Activated effector memory CD4-positive, alpha-beta T cell treated with anti-CD3 and anti-CD28 coated beads, Interleukin-2, amount 50 U/mL, for 16 hours (primary cell): ENCODE results near the gene DUSP5.
A peak's percentile ranks its signal among the peaks of the same experiment; 100 is the strongest.

Experiments
- DNase-seq: peaks from one replicate; pipeline ENCODE4 v3.0.0-alpha.2; 2020

The DUSP5 gene

DNA sequence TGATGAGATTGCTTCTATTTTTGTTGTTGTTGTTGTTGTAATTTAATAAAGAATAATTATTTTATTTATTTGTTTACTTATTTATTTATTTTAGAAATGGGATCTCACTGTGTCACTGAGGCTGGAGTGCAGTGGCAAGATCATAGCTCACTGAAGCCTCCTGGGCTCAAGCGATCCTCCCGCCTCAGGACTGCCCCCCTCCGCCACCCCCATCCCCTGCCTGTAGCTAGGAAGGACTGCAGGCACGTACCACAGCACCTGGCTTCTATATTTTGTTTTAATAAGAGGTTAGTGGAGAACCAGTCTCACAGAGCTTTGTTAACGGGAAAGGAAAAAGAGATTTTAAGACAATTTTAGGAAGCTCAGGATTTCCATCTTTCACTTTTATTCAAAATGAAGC lies 50.3 kb downstream of the DUSP5 start:
- no peak for DNase-seq

DNA sequence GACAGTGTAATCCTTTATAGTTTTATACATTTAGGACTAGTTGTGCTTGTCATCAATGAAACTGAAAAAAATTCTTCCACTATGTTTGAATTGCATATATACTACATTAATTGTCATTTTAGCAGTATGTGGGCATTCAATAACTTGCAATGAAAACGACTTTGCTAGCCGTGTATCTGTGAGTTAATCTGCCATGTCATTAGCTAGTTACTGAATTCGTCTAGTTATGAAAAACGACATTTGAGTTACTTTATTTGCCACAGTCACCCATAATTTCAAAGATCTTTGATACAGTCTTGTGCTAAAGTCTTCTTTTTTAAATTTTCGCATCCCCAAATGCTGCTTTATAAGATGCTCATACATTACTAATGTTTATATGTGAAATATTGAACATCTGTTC lies 51.5 kb downstream of the DUSP5 start:
- DNase-seq: no peak

GRCh38 chr10:110553905-110554304 lies 56.2 kb downstream of the DUSP5 start:
- DNase-seq: no peak

DNA sequence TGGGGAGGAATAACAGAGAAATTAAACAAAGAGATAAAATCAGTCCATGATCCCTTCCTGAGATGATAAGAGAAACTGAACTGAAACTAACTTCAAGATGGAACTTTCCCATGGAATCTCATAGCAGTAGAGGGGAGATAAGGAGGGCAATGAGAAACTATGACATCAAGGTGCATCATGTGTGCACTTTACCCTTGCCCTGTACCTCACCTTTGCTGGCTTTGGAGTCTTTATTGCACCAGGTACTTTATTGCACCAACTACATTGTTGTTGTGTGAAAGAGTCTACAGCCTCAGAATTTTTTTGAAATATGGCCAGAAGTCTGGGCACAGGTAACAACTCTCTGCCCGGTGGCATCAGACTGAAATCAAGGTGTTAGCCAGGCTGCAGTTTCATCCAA lies 58.6 kb downstream of the DUSP5 start:
- no peak for DNase-seq

DNA sequence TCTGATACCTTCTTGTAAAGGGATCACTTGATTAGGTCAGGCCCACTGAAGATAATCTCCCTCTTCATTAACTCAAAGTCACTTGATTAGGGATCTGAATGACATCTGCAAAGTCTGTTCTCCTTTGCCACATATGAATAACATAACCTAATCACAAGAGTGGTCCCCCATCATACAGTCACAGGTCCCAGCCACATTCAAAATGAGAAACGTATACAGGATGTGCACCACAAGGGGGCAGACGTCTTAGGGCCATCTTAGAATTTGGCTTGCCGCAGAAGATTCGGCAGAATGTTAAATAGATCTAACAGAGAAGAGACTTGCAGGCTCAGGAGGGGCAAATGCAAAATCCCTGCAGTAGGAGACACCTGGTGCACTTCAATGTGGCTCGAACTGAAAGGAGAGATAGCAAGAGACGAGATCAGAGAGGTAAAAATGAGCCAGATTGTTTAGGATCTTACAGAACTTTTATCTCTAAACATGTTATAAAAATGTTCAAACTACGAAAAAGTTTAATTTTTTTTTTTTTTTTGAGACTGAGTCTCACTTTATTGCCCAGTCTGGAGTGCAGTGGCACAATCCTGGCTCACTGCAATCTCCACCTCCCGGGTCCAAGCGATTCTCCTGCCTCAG lies 59.4 kb downstream of the DUSP5 start:
- DNase-seq: peak; percentile 88

DNA sequence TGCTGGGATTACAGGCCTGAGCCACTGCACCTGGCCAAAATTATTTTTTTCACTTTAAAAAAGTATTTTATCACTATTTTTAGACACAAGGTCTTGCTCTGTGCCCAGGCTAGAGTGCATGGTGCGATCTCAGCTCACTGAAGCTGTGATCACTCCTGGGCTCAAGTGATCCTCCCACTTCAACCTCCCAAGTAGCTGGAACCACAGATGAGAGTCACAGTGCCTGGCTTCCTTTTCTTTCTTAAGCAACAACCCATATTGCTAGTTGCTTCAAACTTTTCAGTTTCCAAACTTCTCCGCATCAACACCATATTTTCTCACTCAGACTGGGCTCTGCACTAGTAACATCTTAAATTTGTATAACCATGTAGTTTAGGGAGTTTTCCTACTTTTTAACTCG lies 60.3 kb downstream of the DUSP5 start:
- DNase-seq: no peak

DNA sequence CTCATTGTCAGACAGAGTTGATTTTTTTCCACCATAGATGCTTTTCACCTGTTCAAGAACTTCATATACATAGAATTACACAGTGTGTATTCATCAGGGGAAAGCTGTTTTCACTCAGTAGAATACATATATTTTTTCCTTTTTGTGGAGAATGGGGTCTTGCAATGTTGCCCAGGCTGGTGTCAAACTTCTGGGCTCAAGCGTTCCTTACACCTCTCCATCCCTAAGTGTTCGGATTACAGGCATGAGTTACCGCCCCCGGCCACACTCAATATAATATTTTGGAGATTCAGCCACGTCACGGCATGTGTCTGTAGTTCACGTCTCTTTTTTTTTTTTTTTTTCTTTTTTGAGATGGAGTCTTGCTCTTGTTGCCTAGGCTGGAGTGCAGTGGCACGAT lies 62.3 kb downstream of the DUSP5 start:
- no peak for DNase-seq
